ENCODE measurements around the gene IDH2.

- TF ChIP-seq SIN3A (IDR thresholded peaks at IDR 0.05; ENCODE audit: borderline replicate concordance, insufficient read depth, low read length) (no peak), TAF1 (IDR thresholded peaks at IDR 0.05; ENCODE audit: borderline replicate concordance, insufficient read depth, low read length) (no peak)
These were observed 18.2 kb downstream of the IDH2 start for GRCh38 chr15:90083954-90084607.

Data from PFSK-1 (cell line).